Measurements from ENCODE around the gene SLC4A8. TPM values are rescaled to one million over a fixed set of nuclear protein-coding genes. Genes with fewer than 3 reads are reported as not detected.

SLC4A8 gene
- total and polyA plus RNA-seq, 2 donors (not counting 3 experiments of a cell fraction or from before 2014, with no cell fraction given) = 4.7 to 9.7 TPM

DNA sequence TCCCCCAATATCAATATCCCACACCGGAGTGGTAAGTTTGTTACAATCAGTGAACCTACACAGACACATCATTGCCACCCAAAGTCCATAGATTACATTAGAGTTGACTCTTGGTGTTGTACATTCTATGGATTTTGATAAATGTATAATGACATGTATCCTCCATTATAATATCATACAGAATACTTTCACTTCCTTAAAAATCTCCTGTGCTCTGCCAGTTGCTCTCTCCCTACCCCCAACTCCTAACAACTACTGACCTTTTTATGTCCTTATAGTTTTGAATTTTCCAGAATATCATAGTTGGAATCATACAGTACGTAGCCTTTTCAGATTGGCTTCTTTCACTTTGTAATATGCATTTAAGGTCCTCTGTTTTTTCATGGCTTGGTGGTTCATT lies 48.4 kb downstream of the SLC4A8 start:
- H3K4me1 ChIP-seq (ENCODE audit: control insufficient read depth, extremely low read depth, insufficient read depth, low read length) = peaks cover 3% of the 10 kb centered on the region
- no peaks in the 10 kb centered on the region for H3K27me3 ChIP-seq (ENCODE audit: control insufficient read depth in 2 of 2, insufficient read depth in 2 of 2, low read length in 2 of 2)
- dilution Hi-C loops (cut with MboI; ENCODE audit: extremely low pct_ligation_motif_present, low sequenced_read_pairs) (no loop called here), intact Hi-C loops (cut with micrococcal nuclease) (no loop called here)
- TF ChIP-seq, protein P1, sequence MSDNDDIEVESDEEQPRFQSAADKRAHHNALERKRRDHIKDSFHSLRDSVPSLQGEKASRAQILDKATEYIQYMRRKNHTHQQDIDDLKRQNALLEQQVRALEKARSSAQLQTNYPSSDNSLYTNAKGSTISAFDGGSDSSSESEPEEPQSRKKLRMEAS (IDR thresholded peaks at IDR 0.05; ENCODE audit: insufficient read depth, insufficient read length) = no peak
- TF ChIP-seq, protein P2, sequence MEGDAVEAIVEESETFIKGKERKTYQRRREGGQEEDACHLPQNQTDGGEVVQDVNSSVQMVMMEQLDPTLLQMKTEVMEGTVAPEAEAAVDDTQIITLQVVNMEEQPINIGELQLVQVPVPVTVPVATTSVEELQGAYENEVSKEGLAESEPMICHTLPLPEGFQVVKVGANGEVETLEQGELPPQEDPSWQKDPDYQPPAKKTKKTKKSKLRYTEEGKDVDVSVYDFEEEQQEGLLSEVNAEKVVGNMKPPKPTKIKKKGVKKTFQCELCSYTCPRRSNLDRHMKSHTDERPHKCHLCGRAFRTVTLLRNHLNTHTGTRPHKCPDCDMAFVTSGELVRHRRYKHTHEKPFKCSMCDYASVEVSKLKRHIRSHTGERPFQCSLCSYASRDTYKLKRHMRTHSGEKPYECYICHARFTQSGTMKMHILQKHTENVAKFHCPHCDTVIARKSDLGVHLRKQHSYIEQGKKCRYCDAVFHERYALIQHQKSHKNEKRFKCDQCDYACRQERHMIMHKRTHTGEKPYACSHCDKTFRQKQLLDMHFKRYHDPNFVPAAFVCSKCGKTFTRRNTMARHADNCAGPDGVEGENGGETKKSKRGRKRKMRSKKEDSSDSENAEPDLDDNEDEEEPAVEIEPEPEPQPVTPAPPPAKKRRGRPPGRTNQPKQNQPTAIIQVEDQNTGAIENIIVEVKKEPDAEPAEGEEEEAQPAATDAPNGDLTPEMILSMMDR (IDR thresholded peaks at IDR 0.05; ENCODE audit: extremely low read depth in 1 of 2, insufficient read depth in 1 of 2, low read depth in 1 of 2, low read length in 2 of 2) = no peak
- no peak for TF ChIP-seq MYC (IDR thresholded peaks at IDR 0.05; ENCODE audit: low read depth, low read length)
- no peak for TF ChIP-seq GATA2 (IDR thresholded peaks at IDR 0.05; ENCODE audit: insufficient read depth, insufficient read length, low read depth, low read length)
- no peak for TF ChIP-seq POLR2AphosphoS5 (IDR thresholded peaks at IDR 0.05; ENCODE audit: insufficient read depth, low read depth, low read length)
- no peak for TF ChIP-seq EZH2 (IDR thresholded peaks at IDR 0.05; ENCODE audit: borderline replicate concordance, low read depth, low read length, severe bottlenecking)
- TF ChIP-seq POLR2A (IDR thresholded peaks at IDR 0.05; ENCODE audit: low read depth, low read length) = no peak
- no peak for TF ChIP-seq FOS (IDR thresholded peaks at IDR 0.05; ENCODE audit: borderline replicate concordance, insufficient read depth, low read length)
- no peak for TF ChIP-seq JUN (IDR thresholded peaks at IDR 0.05; ENCODE audit: borderline replicate concordance, insufficient read depth, insufficient read length, low read depth)
- H3K36me3 ChIP-seq (ENCODE audit: control insufficient read depth in 2 of 2, extremely low read depth in 1 of 2, insufficient read depth in 2 of 2, low read length in 2 of 2) = no peaks in the 10 kb centered on the region
- DNase-seq (ENCODE audit: low read depth, low spot score) (no peak), FAIRE-seq (no peak)
- H3K27ac ChIP-seq (ENCODE audit: insufficient read depth, low read depth, low read length) = no peak overlapping the region
- H3K4me3 ChIP-seq (replicated peaks in 1 of 3; ENCODE audit: insufficient read depth in 1 of 3, low read depth in 1 of 3, low read length in 3 of 3) = no peak overlapping the region
- ChIA-PET POLR2A (no interaction called here), CTCF (interaction anchor here (0.7 kb wide), 1 partner anchor 10 kb away, joined by 3 read pairs; no protein-coding TSS in a partner anchor)
- no peaks in the 10 kb centered on the region for H3K9me3 ChIP-seq (replicated peaks; ENCODE audit: control insufficient read depth, insufficient read depth, low read length)
- no peaks in the 10 kb centered on the region for H4K20me1 ChIP-seq (replicated peaks; ENCODE audit: control insufficient read depth, extremely low read depth, insufficient read depth, low read length)
- H3K9ac ChIP-seq (replicated peaks; ENCODE audit: extremely low read depth, insufficient read depth, low read length) = no peak overlapping the region
- H3K4me2 ChIP-seq (ENCODE audit: insufficient read depth, low read length) = no peak overlapping the region
- H3K79me2 ChIP-seq (ENCODE audit: control insufficient read depth, insufficient read depth, low read length) = no peaks in the 10 kb centered on the region
- no TSS peak for BruUV-seq (replicated peaks)
- no peaks in the 10 kb centered on the region for H3K9me1 ChIP-seq (replicated peaks; ENCODE audit: control insufficient read depth, extremely low read depth, insufficient read depth, low read length)
- no peak overlapping the region for H2AFZ ChIP-seq (ENCODE audit: low read depth, low read length)
